AG04450 (cell line): ENCODE results near the gene P2RY6. TPM values are rescaled to one million over a fixed set of nuclear protein-coding genes. Genes with fewer than 3 reads are reported as not detected.

Source experiments
- CTCF ChIA-PET: fragments of 300-600, 350-600 bp; formaldehyde crosslinking; extraction: SDS; loops from one replicate; lab custom pipeline; 2022; ENCODE audit warnings: antibody characterized with exemption, inconsistent platforms; lab: Charles Lee
- POLR2A ChIA-PET: fragments of 350-600 bp; formaldehyde crosslinking; extraction: SDS; loops from one replicate; lab custom pipeline; 2021; ENCODE audit warnings: antibody characterized with exemption, inconsistent platforms; lab: Yijun Ruan, JAX
- DNase-seq: peaks from one replicate; pipeline ENCODE4 v3.0.0-alpha.2; 2011; ENCODE audit warnings: low read depth, low spot score
- H3K27ac ChIP-seq: one replicate; pipeline ENCODE4 v1.5.1; 2012; ENCODE audit warnings: low read depth, low read length, control low read depth
- H3K27me3 ChIP-seq: one replicate; pipeline ENCODE4 v1.6.0; 2012; ENCODE audit warnings: low read length; ENCODE audit not compliant: control insufficient read depth, insufficient read depth
- H3K4me3 ChIP-seq: 2 replicates; pipeline ENCODE4 v1.5.1; 2011; ENCODE audit warnings: mild to moderate bottlenecking, low read depth, low read length, control low read depth
- H3K9me3 ChIP-seq: 2 replicates; pipeline ENCODE4 v1.5.1; 2012; ENCODE audit warnings: low read length; ENCODE audit not compliant: control insufficient read depth, insufficient read depth
- polyA plus RNA-seq: library from polyadenylated mRNA; depleted of rRNA; stranded (reverse); fragments of >200 nt; gene quantifications from 2 replicates; pipeline ENCODE4 v1.2.3, GENCODE V29; 2011
- TF ChIP-seq, protein P1 (sequence below): IDR thresholded peaks from 2 replicates; pipeline ENCODE4 v1.5.1; 2011; ENCODE audit warnings: low read depth, low read length, control low read depth, inconsistent platforms

P2RY6 gene
- polyA plus RNA-seq, 1 experiment, result not detected

DNA sequence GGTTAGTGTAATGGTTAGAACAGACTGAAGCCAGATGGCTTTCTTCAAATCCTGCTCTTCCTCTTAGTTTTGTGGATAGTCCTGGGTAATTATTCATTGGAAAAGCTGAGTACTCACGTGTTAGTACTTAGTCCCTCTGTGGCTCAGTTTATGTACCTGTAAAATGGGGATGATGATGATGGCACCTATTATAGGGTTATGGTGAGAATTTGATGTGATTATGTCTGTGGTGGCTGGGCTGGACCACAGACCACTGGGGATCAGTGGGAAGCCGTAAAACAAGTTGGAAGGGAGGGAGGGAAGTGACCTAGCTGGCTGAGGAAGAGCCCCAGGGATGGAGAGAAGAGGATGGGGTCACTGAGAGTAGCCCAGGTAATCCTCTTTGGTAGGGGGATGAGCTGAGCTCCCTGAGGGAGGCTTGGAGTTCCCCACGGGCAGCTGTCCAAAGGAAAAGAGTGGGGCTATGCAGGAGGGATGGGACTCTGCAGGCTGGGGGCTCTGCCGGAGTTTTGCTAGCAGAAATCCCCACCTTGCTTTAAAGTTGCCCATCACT, 55.8 kb downstream of the P2RY6 start:
- POLR2A ChIA-PET, result interaction anchor here (1.1 to 2.0 kb wide), 2 partner anchors 13 to 19 kb away, joined by 3 to 10 read pairs; partner anchors contain the start of gene ARHGEF17
- CTCF ChIA-PET, result interaction anchor here (0.7 to 3.3 kb wide), 5 partner anchors 7 to 33 kb away, joined by 4 to 26 read pairs (median 13); partner anchors contain the start of gene ARHGEF17
- H3K27ac ChIP-seq, result no peak overlapping the region
- DNase-seq, result no peak
- H3K4me3 ChIP-seq, result no peak overlapping the region
- TF ChIP-seq, protein P1, sequence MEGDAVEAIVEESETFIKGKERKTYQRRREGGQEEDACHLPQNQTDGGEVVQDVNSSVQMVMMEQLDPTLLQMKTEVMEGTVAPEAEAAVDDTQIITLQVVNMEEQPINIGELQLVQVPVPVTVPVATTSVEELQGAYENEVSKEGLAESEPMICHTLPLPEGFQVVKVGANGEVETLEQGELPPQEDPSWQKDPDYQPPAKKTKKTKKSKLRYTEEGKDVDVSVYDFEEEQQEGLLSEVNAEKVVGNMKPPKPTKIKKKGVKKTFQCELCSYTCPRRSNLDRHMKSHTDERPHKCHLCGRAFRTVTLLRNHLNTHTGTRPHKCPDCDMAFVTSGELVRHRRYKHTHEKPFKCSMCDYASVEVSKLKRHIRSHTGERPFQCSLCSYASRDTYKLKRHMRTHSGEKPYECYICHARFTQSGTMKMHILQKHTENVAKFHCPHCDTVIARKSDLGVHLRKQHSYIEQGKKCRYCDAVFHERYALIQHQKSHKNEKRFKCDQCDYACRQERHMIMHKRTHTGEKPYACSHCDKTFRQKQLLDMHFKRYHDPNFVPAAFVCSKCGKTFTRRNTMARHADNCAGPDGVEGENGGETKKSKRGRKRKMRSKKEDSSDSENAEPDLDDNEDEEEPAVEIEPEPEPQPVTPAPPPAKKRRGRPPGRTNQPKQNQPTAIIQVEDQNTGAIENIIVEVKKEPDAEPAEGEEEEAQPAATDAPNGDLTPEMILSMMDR, result no peak
- H3K9me3 ChIP-seq, result no peaks in the 10 kb centered on the region
- no peaks in the 10 kb centered on the region for H3K27me3 ChIP-seq

DNA sequence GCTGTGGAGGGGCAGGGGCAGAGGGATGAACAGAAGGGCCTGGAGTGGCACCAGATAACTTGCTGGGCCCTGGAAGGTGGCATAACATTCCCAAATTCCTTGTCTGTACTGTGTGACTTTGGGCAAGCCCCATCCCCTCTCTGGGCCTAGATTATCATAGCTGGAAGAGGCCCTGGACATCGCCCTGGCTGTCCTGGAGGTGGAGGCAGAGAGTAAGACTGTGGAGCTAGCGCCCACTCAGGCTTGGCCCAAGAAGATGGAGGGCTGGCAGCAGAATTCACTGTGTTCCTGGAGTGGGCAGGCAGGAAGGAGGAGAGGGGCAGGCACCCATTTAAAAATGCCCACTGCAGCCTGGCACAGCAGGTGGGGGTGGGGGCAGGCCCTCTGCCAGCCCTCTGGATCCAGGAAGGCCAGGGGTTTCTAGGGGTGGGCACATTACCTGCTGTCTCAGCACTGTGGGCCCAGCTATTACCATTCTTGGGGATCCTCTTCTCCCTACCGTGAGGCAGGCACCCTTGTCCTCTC, 58.5 kb downstream of the P2RY6 start:
- TF ChIP-seq, protein P1, result peak; percentile 65
- no peak for DNase-seq
- POLR2A ChIA-PET, result interaction anchor here (1.0 to 2.2 kb wide), 3 partner anchors 13 to 21 kb away, joined by 3 to 11 read pairs (median 3); no protein-coding TSS in a partner anchor

DNA sequence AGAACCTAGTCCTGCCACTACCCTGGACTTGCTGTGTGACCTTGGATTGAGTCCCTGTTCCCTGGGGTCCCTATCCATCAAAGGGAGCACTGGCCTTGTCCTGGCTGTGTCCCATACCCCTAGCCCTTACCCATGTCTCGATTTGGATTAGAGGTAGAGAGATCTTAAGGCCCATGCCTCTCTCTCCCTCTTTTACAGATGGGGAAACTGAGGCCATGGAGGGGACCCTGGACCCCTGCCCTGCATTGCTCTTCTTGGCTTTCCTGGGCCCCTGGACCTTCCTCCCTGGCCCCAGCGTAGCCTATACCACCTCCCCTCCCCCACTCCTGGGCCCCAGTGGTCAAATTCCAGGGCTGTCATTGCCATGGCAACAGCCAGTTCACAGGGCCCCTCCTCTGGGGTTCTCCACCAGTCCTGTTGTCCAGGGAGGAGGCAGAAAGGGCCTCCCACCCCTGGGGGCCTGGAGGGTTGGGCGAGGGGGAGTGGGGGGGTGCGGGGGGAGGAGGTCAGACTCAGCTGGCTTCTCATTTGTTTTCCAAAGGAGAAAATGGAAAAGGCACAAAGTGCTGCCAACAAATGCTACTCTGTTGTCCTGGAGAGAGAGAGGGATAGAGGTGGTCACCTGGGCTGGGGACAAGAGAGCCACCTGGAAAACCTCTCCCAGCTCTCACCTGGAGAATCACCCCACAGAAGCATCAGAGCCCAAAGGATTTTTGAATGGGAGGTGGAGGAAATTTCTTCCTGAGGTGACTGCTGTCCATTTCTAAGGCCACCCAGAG, 59.2 kb downstream of the P2RY6 start:
- Histone ChIP-seq H3K27me3 (no peaks in the 10 kb centered on the region), H3K9me3 (no peaks in the 10 kb centered on the region), H3K4me3 (no peak overlapping the region), H3K27ac (peak overlapping the region; percentile 39)
- ChIA-PET CTCF (interaction anchor here (0.6 to 3.2 kb wide), 3 partner anchors 20 to 1314 kb away, joined by 4 to 15 read pairs (median 11); no protein-coding TSS in a partner anchor), POLR2A (interaction anchor here (1.0 to 2.2 kb wide), 3 partner anchors 14 to 22 kb away, joined by 3 to 11 read pairs (median 3); no protein-coding TSS in a partner anchor)
- no peak for DNase-seq
- TF ChIP-seq, protein P1, result no peak

More for the DNA sequence above, 58.5 kb downstream of the P2RY6 start:
- H3K9me3 ChIP-seq, result no peaks in the 10 kb centered on the region
- peak overlapping the region; percentile 21 for H3K27ac ChIP-seq
- H3K27me3 ChIP-seq, result no peaks in the 10 kb centered on the region
- H3K4me3 ChIP-seq, result no peak overlapping the region
- CTCF ChIA-PET, result interaction anchor here (0.6 to 3.2 kb wide), 4 partner anchors 21 to 1313 kb away, joined by 3 to 15 read pairs (median 8); no protein-coding TSS in a partner anchor

DNA sequence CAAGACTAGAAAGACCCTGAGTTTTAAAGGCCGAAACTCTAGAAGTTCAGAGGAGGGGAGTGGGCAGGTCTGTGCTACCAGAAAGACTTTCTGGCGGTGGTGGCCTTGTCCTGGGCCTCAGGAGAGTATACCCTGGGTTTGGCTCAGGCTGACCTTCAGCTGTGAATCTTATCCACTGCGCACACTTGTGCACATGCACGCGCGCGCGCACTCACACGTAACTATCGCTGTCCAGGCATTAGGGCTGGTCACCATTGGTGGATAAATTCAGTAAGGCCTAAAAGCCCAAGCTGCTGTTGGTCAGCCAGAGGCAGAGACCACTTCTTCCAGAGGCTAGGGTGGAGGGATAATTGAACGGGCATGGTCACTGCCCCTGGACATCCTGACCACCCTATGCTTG, 61.0 kb downstream of the P2RY6 start:
- Histone ChIP-seq H3K9me3 (no peaks in the 10 kb centered on the region), H3K27me3 (no peaks in the 10 kb centered on the region), H3K4me3 (no peak overlapping the region), H3K27ac (peak overlapping the region; percentile 87)
- POLR2A ChIA-PET, result interaction anchor here (2.9 to 5.2 kb wide), 2 partner anchors 19 to 25 kb away, joined by 16 to 70 read pairs; partner anchors contain the start of gene ARHGEF17
- TF ChIP-seq, protein P1, result no peak
- CTCF ChIA-PET, result interaction anchor here (1.5 kb wide), 1 partner anchor 18 kb away, joined by 11 read pairs; no protein-coding TSS in a partner anchor
- DNase-seq, result no peak
